Neural progenitor cell (in vitro differentiated cells): Measurements from ENCODE around the gene PCSK4.

Experiments used
- CTCF ChIP-seq: fragments of 200-600 bp; sonication (generic); IDR thresholded peaks from 2 replicates; pipeline ENCODE4 v1.5.1; 2017; ENCODE audit warnings: antibody characterized with exemption, mild to moderate bottlenecking
- EZH2 ChIP-seq: fragments of 200-600 bp; sonication (generic); IDR thresholded peaks from 2 replicates; pipeline ENCODE4 v1.6.1; 2017; ENCODE audit warnings: antibody characterized with exemption, mild to moderate bottlenecking, moderate library complexity

DNA sequence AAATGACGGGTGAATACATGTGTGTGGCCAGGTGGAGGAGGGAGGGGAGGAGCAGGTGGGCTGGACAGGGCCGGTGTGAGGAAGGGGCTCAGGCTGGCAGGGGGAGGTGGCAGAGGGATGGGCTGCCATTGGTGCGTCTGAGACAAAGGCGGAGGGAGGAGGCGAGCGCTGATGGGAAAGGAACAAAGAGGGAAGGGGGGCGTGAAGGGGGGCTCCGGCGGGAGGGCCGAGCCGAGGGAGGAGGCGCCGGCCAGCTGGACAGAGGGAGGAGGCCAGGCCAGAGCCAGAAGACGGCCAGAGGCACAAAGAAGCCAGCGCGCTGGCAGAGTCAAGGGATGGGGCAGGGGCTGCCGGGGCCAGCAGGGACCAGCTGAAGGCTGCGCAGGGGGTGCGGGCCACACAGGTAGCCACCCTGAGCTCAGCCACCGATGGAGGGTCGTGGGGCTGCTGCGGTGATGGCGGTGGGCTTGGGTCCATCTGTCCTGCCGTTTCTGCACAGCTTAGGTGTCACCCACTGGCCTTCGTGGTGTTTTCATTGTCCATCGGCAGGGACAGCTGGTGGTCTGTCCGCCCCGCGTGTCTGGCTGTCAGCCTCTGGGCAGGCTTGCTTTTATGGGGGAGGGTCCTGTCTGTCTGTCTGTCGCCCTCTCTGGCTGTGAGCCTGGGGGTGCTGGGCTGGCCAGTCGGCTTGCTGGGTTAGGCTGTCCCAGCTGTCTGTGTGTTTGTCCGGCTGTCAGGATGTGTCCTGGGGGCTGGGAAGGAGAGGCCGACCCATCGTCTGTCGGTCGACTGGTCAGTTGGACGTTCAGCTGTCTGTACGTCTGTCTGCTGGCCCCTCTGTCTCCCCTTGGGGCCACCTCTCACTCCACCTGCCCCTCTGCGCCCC is 38.0 kb downstream of the PCSK4 start:
- TF ChIP-seq CTCF (no peak), EZH2 (no peak)
